Activated gamma-delta T cell (primary cell): ENCODE results near the gene GPNMB.
"Not testable (repeated sequence)": the region's sequence is repeated elsewhere in the genome, so short reads cannot be mapped to it uniquely, and the experiment has no call there.

Experiments
- DNase-seq: peaks from one replicate; lab custom pipeline; 2025; lab: John Stamatoyannopoulos, UW

The GPNMB gene

DNA sequence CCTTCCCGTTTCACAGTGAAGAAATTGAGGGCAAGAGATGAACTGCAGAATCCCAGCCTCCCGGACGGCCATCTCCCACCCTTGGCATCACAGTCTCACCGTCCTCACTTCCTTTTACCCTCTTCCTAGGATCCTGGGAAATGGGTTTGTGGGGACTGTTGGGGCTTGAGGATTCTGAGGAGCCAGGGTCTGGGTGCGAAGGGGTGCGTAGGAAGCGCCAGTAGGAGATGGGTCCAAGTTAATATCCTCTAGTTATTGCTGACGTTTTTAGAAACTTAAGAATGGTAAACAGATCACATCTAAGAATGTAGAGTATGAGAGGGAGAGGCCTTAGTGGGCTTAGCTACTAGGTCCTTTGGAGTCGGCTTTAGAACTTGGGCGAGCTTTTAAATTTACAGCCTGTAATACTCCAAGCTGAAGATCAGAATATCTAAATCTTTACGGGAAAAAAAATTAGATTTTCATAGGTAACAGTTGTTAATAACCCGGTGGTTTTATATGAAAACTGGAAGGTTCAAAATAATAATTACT is 53.3 kb downstream of the GPNMB start:
- DNase-seq: no peak

- no peak for DNase-seq
Measured at GRCh38 chr7:23306936-23307521, 60.5 kb downstream of the GPNMB start.

GRCh38 chr7:23308754-23309153 is 62.2 kb downstream of the GPNMB start:
- no peak for DNase-seq

- DNase-seq: not testable (repeated sequence)
Measured at GRCh38 chr7:23312141-23312540, 65.6 kb downstream of the GPNMB start.

DNA sequence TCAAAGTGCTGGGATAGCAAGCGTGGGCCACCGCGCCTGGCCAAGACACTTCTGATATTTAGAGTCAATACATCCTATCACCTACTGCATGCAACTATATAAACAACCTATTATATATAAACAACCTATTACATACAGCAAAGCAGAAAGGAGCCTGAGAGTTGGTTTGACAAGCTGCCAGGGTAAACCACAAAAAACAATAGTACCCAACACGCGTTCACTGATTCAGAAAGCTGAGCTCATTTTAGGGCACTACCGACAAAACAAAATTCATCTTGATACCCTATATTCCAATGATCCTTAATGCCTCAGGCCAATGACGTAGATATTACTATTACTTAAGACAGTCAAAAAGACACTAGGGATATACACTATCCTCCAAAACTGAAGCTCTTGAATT is 68.8 kb downstream of the GPNMB start:
- DNase-seq: no peak
